Measurements from ENCODE around the gene CAMTA1. TPM values are rescaled to one million over a fixed set of nuclear protein-coding genes. Genes with fewer than 3 reads are reported as not detected.

The CAMTA1 gene
- total RNA-seq, 2 donors from 2014 or later, result 36.7 to 51.9 TPM

GRCh38 chr1:7264101-7264500 is 478.8 kb downstream of the CAMTA1 start:
- no peaks in the 10 kb centered on the region for H3K36me3 Mint-ChIP-seq (ENCODE audit: low read depth)
- no peak overlapping the region for H3K27ac Mint-ChIP-seq
- H3K9me3 Mint-ChIP-seq, result peaks cover 9% of the 10 kb centered on the region
- H3K27me3 Mint-ChIP-seq, result peaks cover 40% of the 10 kb centered on the region
- no peaks in the 10 kb centered on the region for H3K4me1 Mint-ChIP-seq
- no peak overlapping the region for H3K4me3 Mint-ChIP-seq
- no peak for ATAC-seq (replicated peaks)

- peaks cover 46% of the 10 kb centered on the region for H3K27me3 Mint-ChIP-seq
- peaks cover 15% of the 10 kb centered on the region for H3K9me3 Mint-ChIP-seq
- peak; percentile 48 for ATAC-seq (replicated peaks)
- no peak overlapping the region for H3K4me3 Mint-ChIP-seq
- no peaks in the 10 kb centered on the region for H3K4me1 Mint-ChIP-seq
- H3K27ac Mint-ChIP-seq, result no peak overlapping the region
- H3K36me3 Mint-ChIP-seq (ENCODE audit: low read depth), result no peaks in the 10 kb centered on the region
These were observed 480.6 kb downstream of the CAMTA1 start for GRCh38 chr1:7265771-7266371.

- Mint-ChIP-seq H3K27ac (no peak overlapping the region), H3K4me3 (no peak overlapping the region), H3K36me3 (ENCODE audit: low read depth) (no peaks in the 10 kb centered on the region), H3K4me1 (no peaks in the 10 kb centered on the region), H3K27me3 (peaks cover 46% of the 10 kb centered on the region), H3K9me3 (peaks cover 15% of the 10 kb centered on the region)
- ATAC-seq (replicated peaks), result no peak
These were observed 481.3 kb downstream of the CAMTA1 start for GRCh38 chr1:7266561-7266960.

- no peak overlapping the region for H3K27ac Mint-ChIP-seq
- no peaks in the 10 kb centered on the region for H3K4me1 Mint-ChIP-seq
- ATAC-seq (replicated peaks), result no peak
- no peaks in the 10 kb centered on the region for H3K36me3 Mint-ChIP-seq (ENCODE audit: low read depth)
- H3K9me3 Mint-ChIP-seq, result peaks cover 15% of the 10 kb centered on the region
- peaks cover 47% of the 10 kb centered on the region for H3K27me3 Mint-ChIP-seq
- H3K4me3 Mint-ChIP-seq, result no peak overlapping the region
These were observed 482.2 kb downstream of the CAMTA1 start for GRCh38 chr1:7267493-7267892.

- Mint-ChIP-seq H3K36me3 (ENCODE audit: low read depth) (no peaks in the 10 kb centered on the region), H3K9me3 (peaks cover 15% of the 10 kb centered on the region), H3K4me1 (no peaks in the 10 kb centered on the region), H3K27me3 (peaks cover 33% of the 10 kb centered on the region), H3K4me3 (no peak overlapping the region), H3K27ac (no peak overlapping the region)
- no peak for ATAC-seq (replicated peaks)
These were observed 483.7 kb downstream of the CAMTA1 start for GRCh38 chr1:7268983-7269382.

GRCh38 chr1:7269525-7269924 is 484.3 kb downstream of the CAMTA1 start:
- no peak overlapping the region for H3K27ac Mint-ChIP-seq
- no peaks in the 10 kb centered on the region for H3K4me1 Mint-ChIP-seq
- no peak for ATAC-seq (replicated peaks)
- H3K9me3 Mint-ChIP-seq, result peaks cover 15% of the 10 kb centered on the region
- no peak overlapping the region for H3K4me3 Mint-ChIP-seq
- peaks cover 32% of the 10 kb centered on the region for H3K27me3 Mint-ChIP-seq
- H3K36me3 Mint-ChIP-seq (ENCODE audit: low read depth), result no peaks in the 10 kb centered on the region

GRCh38 chr1:7274256-7274655 is 489.0 kb downstream of the CAMTA1 start:
- no peak for ATAC-seq (replicated peaks)
- H3K4me1 Mint-ChIP-seq, result no peaks in the 10 kb centered on the region
- H3K36me3 Mint-ChIP-seq (ENCODE audit: low read depth), result no peaks in the 10 kb centered on the region
- no peak overlapping the region for H3K27ac Mint-ChIP-seq
- peaks cover 5% of the 10 kb centered on the region for H3K9me3 Mint-ChIP-seq
- peaks cover 16% of the 10 kb centered on the region for H3K27me3 Mint-ChIP-seq
- H3K4me3 Mint-ChIP-seq, result no peak overlapping the region

GRCh38 chr1:7278045-7278444 is 492.8 kb downstream of the CAMTA1 start:
- Mint-ChIP-seq H3K4me1 (no peaks in the 10 kb centered on the region), H3K27ac (no peak overlapping the region), H3K36me3 (ENCODE audit: low read depth) (no peaks in the 10 kb centered on the region), H3K9me3 (no peaks in the 10 kb centered on the region), H3K4me3 (no peak overlapping the region), H3K27me3 (peaks cover 12% of the 10 kb centered on the region)
- no peak for ATAC-seq (replicated peaks)

GRCh38 chr1:7278827-7279765 is 493.8 kb downstream of the CAMTA1 start:
- H3K36me3 Mint-ChIP-seq (ENCODE audit: low read depth), result no peaks in the 10 kb centered on the region
- H3K27ac Mint-ChIP-seq, result no peak overlapping the region
- no peaks in the 10 kb centered on the region for H3K4me1 Mint-ChIP-seq
- H3K9me3 Mint-ChIP-seq, result no peaks in the 10 kb centered on the region
- ATAC-seq (replicated peaks), result no peak
- H3K4me3 Mint-ChIP-seq, result no peak overlapping the region
- peaks cover 21% of the 10 kb centered on the region for H3K27me3 Mint-ChIP-seq

- Mint-ChIP-seq H3K4me1 (no peaks in the 10 kb centered on the region), H3K36me3 (ENCODE audit: low read depth) (no peaks in the 10 kb centered on the region), H3K27ac (no peak overlapping the region), H3K4me3 (no peak overlapping the region), H3K9me3 (no peaks in the 10 kb centered on the region), H3K27me3 (peaks cover 23% of the 10 kb centered on the region)
- no peak for ATAC-seq (replicated peaks)
These were observed 494.5 kb downstream of the CAMTA1 start for GRCh38 chr1:7279769-7280168.

GRCh38 chr1:7280347-7280960 is 495.2 kb downstream of the CAMTA1 start:
- no peak for ATAC-seq (replicated peaks)
- H3K4me3 Mint-ChIP-seq, result no peak overlapping the region
- H3K4me1 Mint-ChIP-seq, result no peaks in the 10 kb centered on the region
- peaks cover 29% of the 10 kb centered on the region for H3K27me3 Mint-ChIP-seq
- no peaks in the 10 kb centered on the region for H3K9me3 Mint-ChIP-seq
- no peak overlapping the region for H3K27ac Mint-ChIP-seq
- no peaks in the 10 kb centered on the region for H3K36me3 Mint-ChIP-seq (ENCODE audit: low read depth)

- H3K27ac Mint-ChIP-seq, result no peak overlapping the region
- no peak overlapping the region for H3K4me3 Mint-ChIP-seq
- no peaks in the 10 kb centered on the region for H3K9me3 Mint-ChIP-seq
- H3K27me3 Mint-ChIP-seq, result peaks cover 33% of the 10 kb centered on the region
- H3K4me1 Mint-ChIP-seq, result no peaks in the 10 kb centered on the region
- ATAC-seq (replicated peaks), result no peak
- no peaks in the 10 kb centered on the region for H3K36me3 Mint-ChIP-seq (ENCODE audit: low read depth)
These were observed 496.6 kb downstream of the CAMTA1 start for GRCh38 chr1:7281821-7282220.

GRCh38 chr1:7284839-7285435 is 499.7 kb downstream of the CAMTA1 start:
- Mint-ChIP-seq H3K9me3 (peaks cover 3% of the 10 kb centered on the region), H3K27ac (no peak overlapping the region)
- ATAC-seq (replicated peaks), result no peak

GRCh38 chr1:7285856-7286454 is 500.7 kb downstream of the CAMTA1 start:
- no peak for ATAC-seq (replicated peaks)
- Mint-ChIP-seq H3K4me1 (no peaks in the 10 kb centered on the region), H3K27me3 (peaks cover 40% of the 10 kb centered on the region), H3K27ac (no peak overlapping the region), H3K36me3 (ENCODE audit: low read depth) (no peaks in the 10 kb centered on the region), H3K4me3 (no peak overlapping the region), H3K9me3 (peaks cover 3% of the 10 kb centered on the region)

More at GRCh38 chr1:7284839-7285435, 499.7 kb downstream of the CAMTA1 start:
- Mint-ChIP-seq H3K4me3 (no peak overlapping the region), H3K36me3 (ENCODE audit: low read depth) (no peaks in the 10 kb centered on the region), H3K4me1 (no peaks in the 10 kb centered on the region), H3K27me3 (peaks cover 40% of the 10 kb centered on the region)

Data from activated T-helper 17 cell treated with anti-CD3 and anti-CD28 coated beads, Interleukin-2, amount 50 U/mL, for 72 hours (primary cell).